DND-41 (cell line): Measurements from ENCODE around the gene PNLDC1.
"Not testable (repeated sequence)": the region's sequence is repeated elsewhere in the genome, so short reads cannot be mapped to it uniquely, and the experiment has no call there.

ENCODE experiments used
- ATAC-seq: fragments of 200-7000 bp; cut with Tn5 transposase; 3 replicates; pipeline ENCODE4 v1.9.1; 2021; ENCODE audit warnings: low read depth; ENCODE audit not compliant: insufficient read depth
- DNase-seq: peaks from one replicate; pipeline ENCODE4 v3.0.0-alpha.2; 2020
- H2AFZ ChIP-seq: 2 replicates; pipeline ENCODE4 v1.6.0; 2012; ENCODE audit warnings: low read depth, low read length
- H3K27ac ChIP-seq: 2 replicates; pipeline ENCODE4 v1.5.1; 2012; ENCODE audit warnings: low read length, inconsistent platforms
- H3K27me3 ChIP-seq: fragments of 200-600 bp; sonication (generic); 2 replicates; pipeline ENCODE4 v1.6.0; 2012; ENCODE audit warnings: low read length, mild to moderate bottlenecking, inconsistent platforms; ENCODE audit not compliant: insufficient read depth, poor library complexity
- H3K36me3 ChIP-seq: 2 replicates; pipeline ENCODE4 v1.5.1; 2012; ENCODE audit warnings: low read length, inconsistent platforms; ENCODE audit not compliant: insufficient read depth
- H3K4me1 ChIP-seq: 2 replicates; pipeline ENCODE4 v1.5.1; 2012; ENCODE audit warnings: mild to moderate bottlenecking, low read length; ENCODE audit not compliant: insufficient read depth
- H3K4me2 ChIP-seq: 2 replicates; pipeline ENCODE4 v1.6.0; 2012; ENCODE audit warnings: mild to moderate bottlenecking, moderate library complexity, low read length, inconsistent platforms; ENCODE audit not compliant: insufficient read depth
- H3K4me3 ChIP-seq, 2 experiments: fragments of 200-600 bp in 1 of 2; shearing (Covaris generic) in 1 of 2; 2 replicates each; pipeline ENCODE4 v1.5.1; 2012 to 2016; ENCODE audit warnings: inconsistent platforms in 2 of 2, low read length in 2 of 2, mild to moderate bottlenecking in 2 of 2, low read depth in 1 of 2, moderate library complexity in 1 of 2
- H3K79me2 ChIP-seq: 2 replicates; pipeline ENCODE4 v1.6.0; 2012; ENCODE audit warnings: low read length, inconsistent platforms; ENCODE audit not compliant: insufficient read depth
- H3K9ac ChIP-seq: 2 replicates; pipeline ENCODE4 v1.6.0; 2012; ENCODE audit warnings: low read depth, mild to moderate bottlenecking, inconsistent platforms, low read length, moderate library complexity
- H3K9me3 ChIP-seq: 2 replicates; pipeline ENCODE4 v1.5.1; 2012; ENCODE audit warnings: low read length, moderate library complexity, mild to moderate bottlenecking, inconsistent platforms; ENCODE audit not compliant: insufficient read depth, severe bottlenecking
- H4K20me1 ChIP-seq: 2 replicates; pipeline ENCODE4 v1.6.0; 2012; ENCODE audit warnings: low read length; ENCODE audit not compliant: insufficient read depth
- EZH2 ChIP-seq: IDR thresholded peaks from 3 replicates; pipeline ENCODE4 v1.6.1; 2012; ENCODE audit warnings: borderline replicate concordance, low read depth, mild to moderate bottlenecking, moderate library complexity, low read length, inconsistent platforms; ENCODE audit not compliant: severe bottlenecking
- TF ChIP-seq, protein P1 (sequence below): IDR thresholded peaks from 2 replicates; pipeline ENCODE4 v1.5.1; 2012; ENCODE audit warnings: borderline replicate concordance, low read length, moderate library complexity, mild to moderate bottlenecking; ENCODE audit not compliant: poor library complexity, severe bottlenecking; ENCODE audit errors: extremely low read depth

Gene PNLDC1

DNA sequence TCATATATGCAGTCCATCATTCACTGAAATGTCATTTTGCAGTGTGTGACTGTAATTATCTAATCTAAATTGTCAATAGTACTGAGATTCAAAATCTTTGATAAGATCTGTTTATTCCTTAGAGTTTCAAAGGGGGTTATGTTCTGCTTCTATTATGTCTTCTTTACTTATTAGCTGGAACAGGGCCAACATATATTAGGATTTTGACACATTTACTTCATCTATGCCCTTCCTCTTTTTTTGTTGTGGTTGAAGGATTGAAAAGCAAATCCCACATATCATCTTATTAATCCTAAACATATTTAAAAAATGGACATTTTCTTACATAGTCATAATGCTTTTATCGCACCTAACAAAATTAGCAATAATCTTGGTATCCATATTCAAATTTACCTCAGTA lies 60.4 kb downstream of the PNLDC1 start:
- Histone ChIP-seq H4K20me1 (0 out of 2 replicates have a peak, but pooled peaks cover 2% of the 10 kb centered on the region), H3K9me3 (no peaks in the 10 kb centered on the region), H3K9ac (no peak overlapping the region), H3K4me1 (peaks cover 25% of the 10 kb centered on the region), H3K4me3 (no peak overlapping the region), H3K27ac (no peak overlapping the region), H3K4me2 (no peak overlapping the region), H3K27me3 (no peaks in the 10 kb centered on the region), H2AFZ (no peak overlapping the region), H3K36me3 (no peaks in the 10 kb centered on the region), H3K79me2 (no peaks in the 10 kb centered on the region)
- ATAC-seq (no peak), DNase-seq (no peak)
- TF ChIP-seq, protein P1, sequence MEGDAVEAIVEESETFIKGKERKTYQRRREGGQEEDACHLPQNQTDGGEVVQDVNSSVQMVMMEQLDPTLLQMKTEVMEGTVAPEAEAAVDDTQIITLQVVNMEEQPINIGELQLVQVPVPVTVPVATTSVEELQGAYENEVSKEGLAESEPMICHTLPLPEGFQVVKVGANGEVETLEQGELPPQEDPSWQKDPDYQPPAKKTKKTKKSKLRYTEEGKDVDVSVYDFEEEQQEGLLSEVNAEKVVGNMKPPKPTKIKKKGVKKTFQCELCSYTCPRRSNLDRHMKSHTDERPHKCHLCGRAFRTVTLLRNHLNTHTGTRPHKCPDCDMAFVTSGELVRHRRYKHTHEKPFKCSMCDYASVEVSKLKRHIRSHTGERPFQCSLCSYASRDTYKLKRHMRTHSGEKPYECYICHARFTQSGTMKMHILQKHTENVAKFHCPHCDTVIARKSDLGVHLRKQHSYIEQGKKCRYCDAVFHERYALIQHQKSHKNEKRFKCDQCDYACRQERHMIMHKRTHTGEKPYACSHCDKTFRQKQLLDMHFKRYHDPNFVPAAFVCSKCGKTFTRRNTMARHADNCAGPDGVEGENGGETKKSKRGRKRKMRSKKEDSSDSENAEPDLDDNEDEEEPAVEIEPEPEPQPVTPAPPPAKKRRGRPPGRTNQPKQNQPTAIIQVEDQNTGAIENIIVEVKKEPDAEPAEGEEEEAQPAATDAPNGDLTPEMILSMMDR: no peak
- TF ChIP-seq EZH2: no peak

DNA sequence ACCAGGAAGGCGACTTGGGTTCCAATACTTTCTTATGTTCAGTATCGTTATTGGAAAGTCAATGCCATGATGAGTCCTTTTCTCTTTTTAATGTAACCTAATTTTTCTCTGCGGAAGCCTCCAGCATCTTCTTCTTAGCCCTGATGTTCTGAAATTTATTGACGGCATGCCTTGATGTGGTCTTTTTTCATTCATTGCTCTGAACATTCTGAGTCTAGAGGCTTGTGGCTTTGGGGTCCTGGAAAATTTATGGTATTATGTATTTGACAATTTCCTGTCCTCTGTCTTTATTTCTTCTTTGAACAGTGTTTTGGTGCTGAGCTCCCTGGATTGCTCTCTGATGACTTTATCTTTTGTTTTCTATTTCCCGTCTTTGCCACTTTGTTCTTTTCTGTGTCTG lies 62.0 kb downstream of the PNLDC1 start:
- Histone ChIP-seq H3K9me3 (no peaks in the 10 kb centered on the region), H2AFZ (no peak overlapping the region), H3K27ac (peak overlapping the region; percentile 30; the same call in 1 of the 2 replicates), H3K9ac (peak overlapping the region; percentile 17; the same call in 1 of the 2 replicates), H3K4me1 (peaks cover 25% of the 10 kb centered on the region), H3K79me2 (no peaks in the 10 kb centered on the region), H4K20me1 (0 out of 2 replicates have a peak, but pooled peaks cover 2% of the 10 kb centered on the region), H3K4me2 (peak overlapping the region; percentile 48), H3K27me3 (no peaks in the 10 kb centered on the region), H3K4me3 (no peak overlapping the region), H3K36me3 (no peaks in the 10 kb centered on the region)
- TF ChIP-seq EZH2: no peak
- TF ChIP-seq, protein P1: no peak
- DNase-seq (peak; percentile 58), ATAC-seq (peak; percentile 89)

DNA sequence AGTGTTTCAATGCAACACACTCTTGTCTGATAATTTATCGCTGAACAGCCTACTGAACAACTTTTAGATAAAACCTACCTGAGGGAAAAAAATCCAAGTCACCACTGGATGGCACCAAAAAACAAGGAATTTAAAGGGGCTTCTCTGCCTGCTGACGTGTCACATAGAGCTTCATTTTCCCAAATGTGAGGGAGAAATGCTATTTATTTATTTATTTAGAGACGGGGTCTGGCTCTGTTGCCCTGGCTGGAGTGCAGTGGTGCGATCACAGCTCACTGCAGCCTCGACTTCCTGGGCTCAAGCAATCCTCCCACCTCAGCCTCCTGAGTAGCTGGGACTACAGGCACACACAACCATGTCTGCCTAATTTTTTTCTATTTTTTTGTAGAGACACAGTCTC lies 63.3 kb downstream of the PNLDC1 start:
- ATAC-seq: peak; percentile 47; the same call in 1 of the 3 replicates

More for the DNA sequence above, 63.3 kb downstream of the PNLDC1 start:
- not testable (repeated sequence) for H3K27ac ChIP-seq, H3K9ac ChIP-seq, H4K20me1 ChIP-seq, H3K27me3 ChIP-seq, H3K9me3 ChIP-seq, H2AFZ ChIP-seq, H3K79me2 ChIP-seq, H3K36me3 ChIP-seq, H3K4me3 ChIP-seq
- Histone ChIP-seq H3K4me2 (peak overlapping the region; percentile 48; the same call in 1 of the 2 replicates), H3K4me1 (peaks cover 25% of the 10 kb centered on the region)
- peak; percentile 57 for DNase-seq
- TF ChIP-seq, protein P1: peak; percentile 71
